Measurements from ENCODE around the gene CASK. TPM values are rescaled to one million over a fixed set of nuclear protein-coding genes. Genes with fewer than 3 reads are reported as not detected.

Gene CASK
- total and polyA plus RNA-seq, 2 experiments from 2014 or later = 82.9 to 95.7 TPM

DNA sequence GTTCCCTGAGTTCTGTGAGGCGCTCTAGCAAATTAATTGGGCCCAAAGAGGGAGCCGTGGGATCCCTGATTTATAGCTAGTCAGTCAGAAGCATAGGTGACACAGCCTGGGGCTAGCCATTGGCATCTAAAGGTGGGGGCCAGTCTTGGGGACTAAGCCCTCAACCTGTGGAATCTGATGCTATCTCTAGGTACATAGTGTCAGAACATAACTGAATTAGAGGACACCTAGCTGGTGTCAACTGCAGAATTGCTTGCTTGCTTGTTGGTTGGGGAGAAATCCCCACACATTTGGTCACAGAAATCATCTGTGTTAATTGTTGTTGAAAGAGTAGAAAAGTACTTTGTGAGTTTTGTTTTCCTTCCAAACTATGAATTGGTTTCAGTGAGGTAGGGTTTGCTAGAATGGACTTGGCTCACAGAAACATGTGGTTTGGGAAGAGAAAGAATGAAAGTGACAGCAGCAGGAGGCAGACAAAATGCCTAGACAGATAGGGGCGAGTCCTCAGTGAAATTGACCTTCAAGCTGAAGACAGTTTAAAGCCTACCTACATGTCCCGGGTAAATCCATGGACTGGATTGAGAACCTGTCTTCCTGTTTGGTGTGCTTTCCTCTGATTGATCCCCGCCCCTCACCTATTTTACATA lies 212.2 kb downstream of the CASK start:
- 80% methylated on average over 5 of the region's 5 CpGs for WGBS (ENCODE audit: low lambda C conversion rate, missing lambda C conversion rate)
- H3K4me3 ChIP-seq = no peak overlapping the region
- H3K4me1 ChIP-seq (ENCODE audit: insufficient read depth) = peaks cover 2% of the 10 kb centered on the region
- DNase-seq (ENCODE audit: low spot score) = no peak
- H3K36me3 ChIP-seq (replicated peaks; ENCODE audit: insufficient read depth, low read depth) = no peaks in the 10 kb centered on the region
- H3K9me2 ChIP-seq (replicated peaks; ENCODE audit: insufficient read depth) = no peaks in the 10 kb centered on the region
- no peaks in the 10 kb centered on the region for H3K27me3 ChIP-seq
- no peaks in the 10 kb centered on the region for H4K20me1 ChIP-seq (ENCODE audit: insufficient read depth, poor library complexity, severe bottlenecking)
- H3K79me2 ChIP-seq = no peaks in the 10 kb centered on the region
- no peak overlapping the region for H2AFZ ChIP-seq
- H3K4me2 ChIP-seq = no peak overlapping the region
- H3K27ac ChIP-seq = no peak overlapping the region
- TF ChIP-seq, protein P1, sequence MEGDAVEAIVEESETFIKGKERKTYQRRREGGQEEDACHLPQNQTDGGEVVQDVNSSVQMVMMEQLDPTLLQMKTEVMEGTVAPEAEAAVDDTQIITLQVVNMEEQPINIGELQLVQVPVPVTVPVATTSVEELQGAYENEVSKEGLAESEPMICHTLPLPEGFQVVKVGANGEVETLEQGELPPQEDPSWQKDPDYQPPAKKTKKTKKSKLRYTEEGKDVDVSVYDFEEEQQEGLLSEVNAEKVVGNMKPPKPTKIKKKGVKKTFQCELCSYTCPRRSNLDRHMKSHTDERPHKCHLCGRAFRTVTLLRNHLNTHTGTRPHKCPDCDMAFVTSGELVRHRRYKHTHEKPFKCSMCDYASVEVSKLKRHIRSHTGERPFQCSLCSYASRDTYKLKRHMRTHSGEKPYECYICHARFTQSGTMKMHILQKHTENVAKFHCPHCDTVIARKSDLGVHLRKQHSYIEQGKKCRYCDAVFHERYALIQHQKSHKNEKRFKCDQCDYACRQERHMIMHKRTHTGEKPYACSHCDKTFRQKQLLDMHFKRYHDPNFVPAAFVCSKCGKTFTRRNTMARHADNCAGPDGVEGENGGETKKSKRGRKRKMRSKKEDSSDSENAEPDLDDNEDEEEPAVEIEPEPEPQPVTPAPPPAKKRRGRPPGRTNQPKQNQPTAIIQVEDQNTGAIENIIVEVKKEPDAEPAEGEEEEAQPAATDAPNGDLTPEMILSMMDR (IDR thresholded peaks at IDR 0.05; ENCODE audit: poor library complexity) = no peak
- no peak for TF ChIP-seq EZH2phosphoT487 (IDR thresholded peaks at IDR 0.05; ENCODE audit: low read depth, severe bottlenecking, unreplicated experiment)
- no peak for TF ChIP-seq EZH2 (IDR thresholded peaks at IDR 0.05; ENCODE audit: borderline replicate concordance)
- H3K9me3 ChIP-seq (ENCODE audit: low read depth) = no peaks in the 10 kb centered on the region

DNA sequence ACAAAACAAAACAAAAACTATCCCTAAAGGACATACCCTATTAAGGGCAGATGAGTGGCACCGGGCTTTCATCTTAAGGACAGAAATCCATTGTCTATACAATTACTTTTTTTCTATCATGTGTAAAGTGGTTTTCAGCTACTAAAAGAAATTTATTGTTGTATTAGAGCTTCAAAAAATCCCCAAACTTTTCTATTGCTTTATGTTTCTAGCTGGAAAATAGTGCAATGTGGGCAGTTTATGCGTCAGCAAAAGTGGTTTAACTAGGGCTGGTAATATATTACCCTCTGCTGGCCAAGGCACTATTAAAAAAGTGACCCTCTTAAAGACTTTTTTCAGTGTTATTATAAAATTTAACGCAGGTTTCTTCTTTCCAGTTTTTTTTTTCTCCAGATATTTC lies 214.9 kb downstream of the CASK start:
- TF ChIP-seq, protein P1 (IDR thresholded peaks at IDR 0.05; ENCODE audit: poor library complexity) = no peak
- TF ChIP-seq EZH2phosphoT487 (IDR thresholded peaks at IDR 0.05; ENCODE audit: low read depth, severe bottlenecking, unreplicated experiment) (no peak), EZH2 (IDR thresholded peaks at IDR 0.05; ENCODE audit: borderline replicate concordance) (no peak)
- Histone ChIP-seq H3K4me1 (ENCODE audit: insufficient read depth) (no peaks in the 10 kb centered on the region), H3K27me3 (no peaks in the 10 kb centered on the region), H4K20me1 (ENCODE audit: insufficient read depth, poor library complexity, severe bottlenecking) (no peaks in the 10 kb centered on the region), H3K36me3 (replicated peaks; ENCODE audit: insufficient read depth, low read depth) (no peaks in the 10 kb centered on the region), H3K27ac (no peak overlapping the region), H2AFZ (no peak overlapping the region), H3K9me2 (replicated peaks; ENCODE audit: insufficient read depth) (no peaks in the 10 kb centered on the region), H3K4me2 (no peak overlapping the region), H3K9me3 (ENCODE audit: low read depth) (no peaks in the 10 kb centered on the region), H3K79me2 (no peaks in the 10 kb centered on the region), H3K4me3 (no peak overlapping the region)
- WGBS (ENCODE audit: low lambda C conversion rate, missing lambda C conversion rate) = 52% methylated on average over 3 of the region's 3 CpGs
- no peak for DNase-seq (ENCODE audit: low spot score)

DNA sequence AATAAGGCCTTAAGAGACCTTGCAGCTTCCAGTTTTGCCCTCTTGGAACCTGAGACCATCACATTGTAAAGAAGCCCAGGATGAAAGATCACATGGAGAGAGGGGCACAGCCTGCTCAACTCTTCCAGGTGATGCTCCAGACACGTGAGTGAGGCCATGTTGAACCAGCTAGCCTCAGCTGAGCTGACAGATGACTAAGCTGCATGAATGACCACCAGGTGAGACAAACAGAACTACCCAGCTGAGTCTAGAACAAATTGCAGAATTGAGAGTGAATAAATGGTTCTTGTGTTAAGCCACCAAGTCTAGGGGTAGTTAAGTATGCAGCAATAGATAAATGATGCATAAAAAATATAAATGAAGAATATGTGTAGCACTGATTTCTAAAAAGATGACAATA lies 216.1 kb downstream of the CASK start:
- Histone ChIP-seq H2AFZ (no peak overlapping the region), H3K79me2 (no peaks in the 10 kb centered on the region), H3K9me3 (ENCODE audit: low read depth) (no peaks in the 10 kb centered on the region), H3K4me2 (no peak overlapping the region), H3K27ac (no peak overlapping the region), H3K9me2 (replicated peaks; ENCODE audit: insufficient read depth) (no peaks in the 10 kb centered on the region), H3K4me3 (no peak overlapping the region), H3K27me3 (no peaks in the 10 kb centered on the region), H3K4me1 (ENCODE audit: insufficient read depth) (no peaks in the 10 kb centered on the region), H4K20me1 (ENCODE audit: insufficient read depth, poor library complexity, severe bottlenecking) (no peaks in the 10 kb centered on the region), H3K36me3 (replicated peaks; ENCODE audit: insufficient read depth, low read depth) (no peaks in the 10 kb centered on the region)
- WGBS (ENCODE audit: low lambda C conversion rate, missing lambda C conversion rate) = 62% methylated on average over 1 of the region's 1 CpG
- DNase-seq (ENCODE audit: low spot score) = no peak
- TF ChIP-seq EZH2 (IDR thresholded peaks at IDR 0.05; ENCODE audit: borderline replicate concordance) (no peak), EZH2phosphoT487 (IDR thresholded peaks at IDR 0.05; ENCODE audit: low read depth, severe bottlenecking, unreplicated experiment) (no peak)
- TF ChIP-seq, protein P1 (IDR thresholded peaks at IDR 0.05; ENCODE audit: poor library complexity) = no peak
